ENCODE measurements around the gene UGGT2.
A peak's percentile ranks its signal among the peaks of the same experiment; 100 is the strongest.
"Not testable (repeated sequence)": the region's sequence is repeated elsewhere in the genome, so short reads cannot be mapped to it uniquely, and the experiment has no call there.

UGGT2 gene, protein sequence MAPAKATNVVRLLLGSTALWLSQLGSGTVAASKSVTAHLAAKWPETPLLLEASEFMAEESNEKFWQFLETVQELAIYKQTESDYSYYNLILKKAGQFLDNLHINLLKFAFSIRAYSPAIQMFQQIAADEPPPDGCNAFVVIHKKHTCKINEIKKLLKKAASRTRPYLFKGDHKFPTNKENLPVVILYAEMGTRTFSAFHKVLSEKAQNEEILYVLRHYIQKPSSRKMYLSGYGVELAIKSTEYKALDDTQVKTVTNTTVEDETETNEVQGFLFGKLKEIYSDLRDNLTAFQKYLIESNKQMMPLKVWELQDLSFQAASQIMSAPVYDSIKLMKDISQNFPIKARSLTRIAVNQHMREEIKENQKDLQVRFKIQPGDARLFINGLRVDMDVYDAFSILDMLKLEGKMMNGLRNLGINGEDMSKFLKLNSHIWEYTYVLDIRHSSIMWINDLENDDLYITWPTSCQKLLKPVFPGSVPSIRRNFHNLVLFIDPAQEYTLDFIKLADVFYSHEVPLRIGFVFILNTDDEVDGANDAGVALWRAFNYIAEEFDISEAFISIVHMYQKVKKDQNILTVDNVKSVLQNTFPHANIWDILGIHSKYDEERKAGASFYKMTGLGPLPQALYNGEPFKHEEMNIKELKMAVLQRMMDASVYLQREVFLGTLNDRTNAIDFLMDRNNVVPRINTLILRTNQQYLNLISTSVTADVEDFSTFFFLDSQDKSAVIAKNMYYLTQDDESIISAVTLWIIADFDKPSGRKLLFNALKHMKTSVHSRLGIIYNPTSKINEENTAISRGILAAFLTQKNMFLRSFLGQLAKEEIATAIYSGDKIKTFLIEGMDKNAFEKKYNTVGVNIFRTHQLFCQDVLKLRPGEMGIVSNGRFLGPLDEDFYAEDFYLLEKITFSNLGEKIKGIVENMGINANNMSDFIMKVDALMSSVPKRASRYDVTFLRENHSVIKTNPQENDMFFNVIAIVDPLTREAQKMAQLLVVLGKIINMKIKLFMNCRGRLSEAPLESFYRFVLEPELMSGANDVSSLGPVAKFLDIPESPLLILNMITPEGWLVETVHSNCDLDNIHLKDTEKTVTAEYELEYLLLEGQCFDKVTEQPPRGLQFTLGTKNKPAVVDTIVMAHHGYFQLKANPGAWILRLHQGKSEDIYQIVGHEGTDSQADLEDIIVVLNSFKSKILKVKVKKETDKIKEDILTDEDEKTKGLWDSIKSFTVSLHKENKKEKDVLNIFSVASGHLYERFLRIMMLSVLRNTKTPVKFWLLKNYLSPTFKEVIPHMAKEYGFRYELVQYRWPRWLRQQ (N-terminal part only)
- total RNA-seq = 13.5 to 59.1 (median 35.0) reads per million in 17 experiments

DNA sequence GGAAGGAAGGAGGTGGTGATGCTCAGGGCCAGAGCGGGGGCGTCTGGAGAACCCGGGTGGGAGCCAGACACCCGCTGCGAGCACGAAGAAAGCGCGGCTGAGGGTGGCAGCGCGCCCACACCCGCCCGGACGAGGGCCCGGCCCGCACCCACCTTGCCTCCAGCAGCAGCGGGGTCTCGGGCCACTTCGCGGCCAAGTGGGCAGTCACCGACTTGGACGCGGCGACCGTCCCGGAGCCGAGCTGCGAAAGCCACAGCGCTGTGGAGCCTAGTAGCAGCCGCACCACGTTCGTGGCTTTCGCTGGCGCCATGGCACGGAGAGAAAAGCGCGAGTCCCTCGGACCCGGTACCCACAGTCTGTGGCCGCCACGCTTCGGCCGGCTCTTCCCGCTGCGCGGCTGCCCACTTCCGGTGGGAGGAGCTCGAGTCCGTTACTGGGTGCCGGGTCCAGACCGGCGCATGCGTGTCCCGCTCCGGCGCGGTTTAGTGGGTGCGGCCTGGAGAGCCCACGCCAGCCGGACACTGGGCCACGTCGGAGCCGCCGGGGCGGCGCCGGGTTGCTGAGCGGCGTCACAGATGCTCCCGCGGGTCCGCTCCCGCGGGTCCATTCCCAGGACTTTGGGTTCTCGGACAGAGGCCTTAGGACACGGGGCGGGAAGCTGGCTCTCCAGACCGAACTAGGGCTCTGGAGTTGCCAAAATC, at the start of gene UGGT2:
Gene UGGT2 (minus strand): TSS at position 399 of the 701 bp plus-strand sequence. CDS start 89 bp downstream, at position 310.
- peak; percentile 97 to 98 (median 98) for DNase-seq

DNA sequence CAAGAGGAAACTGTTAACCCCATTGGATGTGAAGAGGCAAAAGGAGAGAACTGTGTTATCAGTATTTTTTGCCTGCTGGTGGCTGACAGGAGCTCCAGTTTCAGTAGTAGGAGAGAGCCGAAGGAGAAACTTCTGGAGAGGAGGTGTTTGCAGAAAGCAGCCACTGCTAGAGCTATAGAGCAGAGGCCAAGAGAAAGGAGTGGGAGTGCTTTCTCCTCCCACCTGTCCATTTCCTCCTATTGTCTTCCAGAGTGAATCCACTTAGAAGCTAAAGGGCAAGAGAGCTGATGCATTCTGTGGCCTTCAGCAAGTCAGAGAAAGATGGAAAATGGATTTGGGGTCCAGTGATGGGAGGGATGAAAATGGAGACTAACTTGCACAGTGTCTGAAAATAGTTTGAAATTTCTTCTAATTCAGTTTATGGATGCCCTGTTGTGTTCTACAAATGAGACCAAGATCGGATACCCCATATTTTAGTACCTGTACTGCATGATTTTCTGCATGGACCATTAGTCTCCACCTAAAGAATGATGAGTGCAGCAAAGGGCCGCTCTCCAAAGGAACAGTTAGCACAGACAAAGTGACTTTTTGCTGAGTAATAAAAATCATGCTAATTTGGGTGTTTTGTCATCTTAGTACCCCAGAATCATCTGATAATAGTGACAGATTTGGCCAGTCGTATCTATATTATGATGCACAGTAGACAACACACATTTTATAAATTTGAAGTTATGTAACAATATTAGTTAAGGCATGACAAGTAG, 47.4 kb upstream of the UGGT2 start:
- DNase-seq = no peak

DNA sequence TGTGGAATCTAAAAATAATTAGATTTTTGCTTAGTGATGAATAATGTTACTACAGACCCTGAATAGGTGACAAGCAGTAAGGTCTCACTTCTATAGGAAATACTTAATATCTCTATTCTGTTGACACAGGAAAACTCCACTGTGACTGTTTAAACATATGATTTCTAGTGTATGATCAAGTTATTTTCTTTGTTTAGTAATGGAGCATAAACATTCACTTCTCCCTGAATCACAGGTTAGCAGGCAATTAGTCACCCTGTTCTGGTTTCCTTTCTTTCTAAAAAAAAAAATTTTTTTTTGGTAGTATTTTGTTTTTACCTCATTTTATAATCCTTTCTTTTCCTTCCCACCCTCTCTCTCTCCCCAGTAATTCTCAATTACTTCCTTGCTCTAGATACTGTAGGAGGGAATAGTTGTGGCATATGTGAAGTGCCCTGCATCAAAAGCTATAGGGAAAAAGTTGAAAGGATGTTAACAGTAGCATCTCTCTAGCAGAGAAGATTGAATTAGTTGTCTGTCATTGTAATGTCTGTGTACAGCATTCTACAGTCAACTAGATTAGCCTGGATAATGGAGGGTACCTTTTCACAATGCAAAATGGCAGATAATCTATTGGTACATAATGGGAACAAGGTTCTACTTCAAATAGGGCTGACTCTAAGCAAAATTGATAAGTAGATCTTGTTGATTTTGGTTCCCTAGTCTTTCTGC, 40.2 kb upstream of the UGGT2 start:
- no peak for DNase-seq

DNA sequence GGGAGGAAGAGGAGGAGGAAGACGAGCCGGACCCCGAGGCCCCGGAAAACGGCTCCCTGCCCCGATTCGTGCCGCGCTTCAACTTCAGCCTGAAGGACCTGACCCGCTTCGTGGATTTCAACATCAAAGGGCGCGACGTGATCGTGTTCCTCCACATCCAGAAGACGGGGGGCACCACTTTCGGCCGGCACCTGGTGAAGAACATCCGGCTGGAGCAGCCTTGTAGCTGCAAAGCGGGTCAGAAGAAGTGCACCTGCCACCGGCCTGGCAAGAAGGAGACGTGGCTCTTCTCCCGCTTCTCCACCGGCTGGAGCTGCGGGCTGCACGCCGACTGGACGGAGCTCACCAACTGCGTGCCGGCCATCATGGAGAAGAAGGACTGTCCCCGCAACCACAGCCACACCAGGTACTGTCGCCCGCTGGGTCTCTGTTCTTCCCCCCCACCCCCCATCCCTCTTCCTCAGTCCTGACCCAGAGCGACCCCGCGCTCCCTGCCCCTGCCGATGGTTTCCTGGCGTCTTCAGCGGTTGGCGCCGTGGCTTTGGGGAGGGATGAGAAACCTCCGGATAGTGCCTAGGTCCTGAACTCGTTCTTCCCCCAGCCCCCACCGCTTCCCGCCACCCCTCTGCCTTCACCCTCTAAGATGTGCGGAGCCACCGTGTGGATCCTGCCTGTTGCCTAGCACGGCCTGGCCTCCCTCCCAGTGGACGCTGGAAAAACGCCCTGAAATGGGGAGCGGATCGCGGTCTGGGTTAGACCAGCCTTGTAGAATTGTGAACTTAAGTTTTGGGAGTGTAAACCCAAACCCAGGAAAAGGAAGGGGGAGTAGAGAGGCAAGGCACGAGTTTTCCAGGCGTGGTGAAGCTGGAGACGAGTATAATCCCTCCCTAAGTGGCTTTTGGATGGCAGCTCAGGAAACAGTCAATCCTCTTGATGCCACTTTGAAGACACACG, 38.2 kb upstream of the UGGT2 start:
- no peak for DNase-seq

DNA sequence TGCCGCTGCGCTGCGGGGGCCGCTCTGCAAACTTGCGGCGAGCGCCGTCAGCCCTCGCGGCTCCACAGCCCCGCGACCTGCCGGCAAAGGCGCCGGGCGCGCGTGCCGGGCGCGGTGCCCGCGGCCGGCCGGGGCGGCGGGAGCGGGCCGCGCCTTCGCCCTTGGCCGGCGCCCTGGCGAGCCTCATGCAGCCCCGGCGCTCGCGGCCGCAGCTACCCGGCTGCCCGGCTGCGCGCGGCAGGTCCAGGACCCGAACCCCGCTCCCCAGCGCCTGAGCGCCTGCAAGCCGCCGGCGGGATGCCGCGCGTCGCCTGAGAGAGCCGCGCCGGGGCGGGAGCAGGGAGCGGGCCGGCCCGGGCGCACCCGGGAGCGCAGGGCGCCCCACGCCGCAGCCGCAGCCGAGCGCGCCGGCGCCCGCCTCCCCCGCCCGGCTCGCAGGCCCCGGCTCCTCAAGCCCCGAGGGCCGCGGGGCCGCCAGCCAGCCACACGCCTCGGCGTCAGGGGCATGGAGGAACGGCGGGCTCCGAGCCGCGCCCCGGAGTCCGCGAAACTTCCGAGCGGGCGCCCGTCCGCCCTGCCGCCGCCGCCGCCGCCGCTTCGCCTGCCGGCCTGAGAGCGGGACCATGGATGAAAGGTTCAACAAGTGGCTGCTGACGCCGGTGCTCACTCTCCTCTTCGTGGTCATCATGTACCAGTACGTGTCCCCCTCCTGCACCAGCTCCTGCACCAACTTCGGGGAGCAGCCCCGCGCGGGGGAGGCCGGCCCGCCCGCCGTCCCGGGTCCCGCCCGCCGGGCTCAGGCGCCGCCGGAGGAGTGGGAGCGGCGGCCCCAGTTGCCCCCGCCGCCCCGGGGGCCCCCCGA, 37.3 kb upstream of the UGGT2 start:
- peak in 2 of 4 experiments; percentile 15 to 31 for DNase-seq

DNA sequence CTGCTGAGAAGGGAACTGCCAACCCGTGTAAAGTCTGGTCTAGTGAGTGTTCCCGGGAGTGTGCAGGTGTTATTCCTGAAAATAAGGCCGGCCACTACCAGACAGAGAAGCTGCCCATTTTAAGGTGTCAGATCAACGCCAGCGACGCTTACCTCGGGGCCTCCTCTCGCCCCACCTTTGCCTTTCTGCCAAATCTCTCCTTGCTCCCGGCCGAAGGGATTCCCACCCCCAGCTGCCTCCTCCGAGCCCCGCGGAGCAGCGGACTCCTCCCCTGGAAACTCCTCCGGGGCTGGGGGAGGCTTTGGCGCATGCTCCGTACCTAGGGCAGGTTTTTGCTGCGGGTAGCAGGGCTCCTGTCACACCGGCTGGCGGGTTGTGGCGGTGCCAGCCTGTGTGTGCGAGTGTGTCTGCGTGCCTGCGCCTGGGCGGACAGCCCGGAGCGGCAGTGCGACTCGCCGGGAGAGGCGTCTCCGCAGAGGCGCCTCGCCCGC, 36.6 kb upstream of the UGGT2 start, which contains the start of gene HS6ST3:
Gene HS6ST3 (plus strand): TSS at position 359 of the 491 bp plus-strand sequence.
- peak in 1 of 4 experiments; percentile 16 for DNase-seq

DNA sequence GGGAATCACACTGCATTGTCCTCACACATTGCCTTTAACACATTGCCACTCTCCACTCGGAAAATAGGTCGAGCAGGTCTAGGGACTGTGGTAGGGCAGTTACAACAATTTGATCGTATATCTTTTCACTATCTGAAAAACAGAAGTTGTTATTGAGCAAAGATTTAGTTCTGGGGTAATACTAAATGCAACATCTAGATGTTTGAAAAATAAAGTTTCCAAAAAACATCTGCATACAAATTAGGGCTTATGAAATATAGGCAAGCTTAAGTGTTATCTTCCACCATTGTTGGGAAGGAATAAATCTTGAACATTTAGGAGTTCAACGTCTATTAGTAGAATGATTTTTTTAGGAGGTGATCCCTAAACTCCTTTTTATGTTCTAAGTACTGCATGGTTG, 35.9 kb upstream of the UGGT2 start:
- no peak for DNase-seq

DNA sequence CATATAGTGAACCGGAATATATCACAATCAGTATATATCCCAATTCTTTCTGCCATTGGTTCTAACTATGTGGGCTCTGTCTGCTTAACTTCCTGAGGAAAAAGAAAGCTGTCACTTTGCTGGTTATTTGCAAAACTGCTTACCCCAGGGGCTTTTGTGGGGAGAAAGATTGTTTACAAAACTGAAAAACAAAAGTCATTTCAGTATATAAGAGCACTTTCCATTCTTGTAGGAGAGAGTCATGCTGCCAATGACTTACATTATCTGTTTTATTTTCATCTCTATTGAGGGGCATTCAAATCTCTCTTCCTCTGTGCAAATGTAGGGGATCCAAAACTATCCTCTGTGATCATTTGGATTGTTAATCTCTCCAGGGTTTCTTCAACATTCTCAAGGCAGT, 33.5 kb upstream of the UGGT2 start:
- DNase-seq = no peak

DNA sequence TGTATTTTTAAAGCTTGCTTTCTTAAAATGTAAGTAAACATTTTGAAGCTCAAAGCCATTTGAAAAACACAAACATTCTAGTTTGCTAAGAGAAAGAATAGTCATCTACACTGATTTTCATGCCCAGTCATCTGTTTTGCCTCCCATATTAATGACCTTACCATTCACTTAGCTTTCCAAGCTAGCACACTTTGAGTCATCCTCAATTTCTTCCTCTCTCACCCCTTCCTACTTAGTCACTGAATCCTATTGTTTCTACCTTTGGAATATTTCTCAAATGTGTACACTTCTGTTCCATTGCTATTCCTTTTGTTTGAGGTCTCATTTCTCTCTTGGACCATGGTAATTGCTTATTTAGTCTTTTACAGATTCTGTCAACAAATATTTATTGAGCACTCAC, 29.4 kb upstream of the UGGT2 start:
- DNase-seq = no peak

DNA sequence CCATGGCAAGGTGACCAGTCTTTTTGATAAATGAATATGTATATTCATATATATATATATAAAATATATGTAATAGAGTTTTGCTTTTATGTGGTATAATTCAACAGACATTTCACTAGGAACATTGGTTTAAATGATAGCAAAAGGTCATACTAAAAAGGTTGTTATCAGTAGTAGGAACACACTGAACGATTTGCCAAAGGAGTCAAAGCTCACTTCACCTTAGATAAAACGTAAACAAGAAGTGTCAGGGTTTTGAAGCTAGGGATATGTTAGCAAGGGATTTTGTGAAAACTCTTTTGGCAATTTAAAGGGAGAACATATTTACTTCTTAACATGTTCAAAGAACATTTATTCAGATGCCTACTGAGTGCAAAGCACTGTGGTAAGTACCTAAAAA, 28.7 kb upstream of the UGGT2 start:
- no peak for DNase-seq

DNA sequence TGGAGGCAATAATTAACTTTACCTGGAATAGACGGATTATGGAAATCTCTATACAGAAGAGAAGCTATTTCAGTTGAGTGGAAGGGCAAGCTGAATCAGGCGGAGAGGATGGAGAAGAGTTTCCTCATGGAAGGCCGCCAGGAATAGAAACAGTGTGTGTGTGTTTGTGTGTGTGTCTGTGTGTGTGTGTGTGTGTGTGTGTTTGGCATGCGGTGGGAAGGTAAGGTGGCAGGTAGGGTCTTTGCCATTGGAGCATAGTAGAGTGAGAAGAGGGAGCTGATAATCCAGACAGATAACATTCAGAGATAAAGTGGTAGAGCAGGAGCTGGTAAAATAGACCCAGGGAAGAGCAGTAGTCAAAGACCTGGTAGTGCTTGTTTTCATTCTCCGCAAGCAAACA, 27.5 kb upstream of the UGGT2 start:
- DNase-seq = no peak

DNA sequence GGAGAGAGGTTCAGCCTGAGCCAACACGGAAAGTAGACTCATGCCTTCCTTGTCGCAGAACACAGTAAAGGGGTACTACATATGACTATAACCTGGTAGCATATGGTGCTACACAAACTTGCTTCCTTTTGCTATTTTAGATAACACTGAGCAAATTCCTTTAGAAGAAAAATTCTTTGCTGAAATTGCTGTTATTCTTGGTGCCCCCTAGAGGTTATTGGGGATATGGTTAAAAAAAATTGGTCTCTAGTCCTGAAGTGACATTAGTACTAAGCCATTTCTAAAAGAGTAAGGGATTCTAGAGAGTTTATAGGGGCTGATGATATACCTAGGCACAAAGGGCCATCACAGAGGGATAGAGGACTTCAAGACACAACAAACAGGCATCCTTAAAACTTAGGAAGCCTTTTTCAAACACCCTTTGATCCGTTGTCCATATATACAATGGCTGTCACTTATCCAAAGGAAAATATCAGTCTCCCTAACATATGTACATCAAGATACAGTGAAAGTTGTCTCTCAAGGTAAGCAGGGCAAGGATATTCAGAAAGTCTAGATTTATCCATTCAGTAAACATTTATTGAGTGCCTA, 22.8 kb upstream of the UGGT2 start:
- DNase-seq = peak in 2 of 4 experiments; percentile 19 to 45

DNA sequence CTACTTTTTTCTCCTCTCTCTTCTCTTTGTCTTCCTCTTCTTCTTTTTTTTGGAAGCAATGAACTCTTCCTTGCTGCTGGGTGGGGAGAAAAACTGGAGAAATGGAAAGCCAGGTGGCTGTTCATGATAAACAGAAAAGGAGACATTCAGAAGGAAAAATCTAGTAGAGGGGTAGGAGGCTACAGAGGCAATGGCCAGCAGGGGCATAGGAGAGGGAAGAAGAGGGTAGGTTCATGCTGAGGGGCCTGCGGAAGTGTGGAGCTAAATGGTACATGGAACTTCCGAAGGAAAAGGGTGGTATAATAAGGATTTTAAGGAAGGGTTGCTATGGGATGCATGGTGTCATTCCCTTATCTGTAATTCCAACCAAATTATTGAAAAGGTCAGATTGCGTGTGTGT, 19.2 kb upstream of the UGGT2 start:
- DNase-seq = no peak

DNA sequence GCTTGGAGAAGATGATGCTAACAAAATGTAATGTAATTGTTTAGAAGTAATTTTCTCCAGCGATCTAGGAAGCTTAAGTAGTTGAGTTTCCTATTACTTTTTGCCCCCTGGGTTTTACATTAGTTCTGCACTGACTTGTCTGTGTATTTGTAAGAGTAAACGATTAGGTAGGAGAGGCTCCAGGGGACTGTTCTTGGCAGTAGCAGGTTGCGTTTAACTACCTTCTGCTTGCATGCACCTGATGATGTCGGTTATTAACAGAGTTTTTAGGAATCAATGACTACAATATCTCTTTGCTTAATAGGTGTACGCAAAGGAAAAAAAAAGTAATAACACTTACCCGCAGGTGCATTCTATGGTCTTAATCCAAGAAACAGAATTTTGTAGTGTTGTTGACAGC, 18.3 kb upstream of the UGGT2 start:
- no peak for DNase-seq

DNA sequence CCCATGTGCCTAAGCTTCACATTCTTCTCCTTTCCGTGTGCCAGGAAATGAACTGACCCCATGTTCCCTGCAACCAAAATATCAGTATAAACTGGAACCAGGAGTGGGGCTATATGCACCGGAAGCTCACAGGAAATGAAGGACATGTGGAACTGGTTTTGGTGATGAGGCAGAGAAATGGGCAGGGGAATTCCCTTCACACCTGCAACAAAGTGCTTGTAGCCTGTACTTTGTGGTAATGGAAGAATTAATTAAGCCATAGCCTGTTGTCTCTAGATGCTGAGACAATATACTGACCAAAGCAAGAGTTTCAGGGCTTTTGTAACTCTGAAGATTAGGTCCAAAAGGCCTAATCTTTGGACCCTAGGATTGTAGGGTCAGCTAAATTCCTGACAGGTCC, 15.5 kb upstream of the UGGT2 start:
- no peak for DNase-seq

DNA sequence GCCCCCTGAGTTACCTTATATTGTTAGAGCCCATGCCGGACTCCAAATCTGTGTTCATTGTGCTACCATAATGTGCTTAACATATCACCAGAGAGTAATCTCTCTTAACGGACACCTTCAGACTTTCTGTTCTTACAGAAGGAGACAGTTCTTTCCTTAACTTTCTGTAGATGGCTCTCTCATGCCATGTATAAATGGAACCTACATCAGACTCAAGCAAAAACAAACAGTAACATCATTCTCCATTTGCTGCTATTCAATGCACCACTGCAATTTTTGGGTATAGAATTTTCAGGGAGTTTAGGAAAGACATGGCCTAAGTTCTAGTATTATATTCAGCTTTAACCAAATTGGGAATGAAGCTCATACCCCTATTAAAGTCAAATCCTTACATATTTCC, 12.6 kb upstream of the UGGT2 start:
- no peak for DNase-seq

DNA sequence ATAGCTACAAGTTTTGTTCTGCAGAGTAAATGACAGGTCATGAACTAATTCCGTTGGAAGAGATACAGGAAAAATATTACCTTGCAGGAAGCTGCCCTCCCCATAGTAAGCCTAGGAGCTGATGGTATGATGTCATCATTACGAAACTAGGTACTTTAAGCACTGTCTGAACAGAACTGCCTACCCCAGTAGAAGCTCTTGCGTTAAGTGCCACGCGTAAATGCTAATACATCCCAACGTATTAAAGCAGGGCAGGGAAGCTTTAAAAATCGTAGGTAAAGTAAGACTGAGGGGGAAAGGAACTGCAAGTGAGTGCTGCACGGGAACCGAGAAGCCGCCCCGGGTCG, 572 bp downstream of the UGGT2 start:
- peak in 3 of 4 experiments; percentile 37 to 62 (median 59) for DNase-seq

DNA sequence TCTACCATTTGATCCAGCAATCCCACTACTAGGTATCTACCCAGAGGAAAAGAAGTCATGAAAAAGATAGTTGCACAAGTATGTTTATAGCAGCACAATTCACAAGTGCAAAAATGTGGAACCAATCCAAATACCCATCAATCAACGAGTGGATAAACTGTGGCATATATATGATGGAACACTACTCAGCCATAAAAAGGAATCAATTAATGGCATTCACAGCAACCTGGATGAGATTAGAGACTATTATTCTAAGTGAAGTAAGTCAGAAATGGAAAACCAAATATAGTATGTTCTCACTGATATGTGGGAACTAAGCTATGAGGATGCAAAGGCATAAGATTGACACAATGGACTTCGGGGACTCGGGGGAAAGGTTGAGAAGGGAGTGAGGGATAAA, 1.3 kb downstream of the UGGT2 start:
- DNase-seq = not testable (repeated sequence)
